H1 (cell line): ENCODE results near the gene NME4. TPM values are rescaled to one million over a fixed set of nuclear protein-coding genes. Genes with fewer than 3 reads are reported as not detected.

Experiments
- CTCF ChIA-PET: fragments of 300-600 bp; sonication (Branson Sonifier 250); formaldehyde crosslinking; loops from one replicate; lab custom pipeline; 2021; ENCODE audit not compliant: partially characterized antibody; lab: Charles Lee
- POLR2A ChIA-PET: fragments of 300-600 bp; sonication (Branson Sonifier 250); formaldehyde crosslinking; loops from one replicate; lab custom pipeline; 2021; ENCODE audit warnings: inconsistent platforms; ENCODE audit not compliant: partially characterized antibody; lab: Charles Lee
- DNase-seq, 2 experiments: peaks; one replicate each; pipeline versions ENCODE4 v3.0.0 to v3.0.0-alpha.2; 2010 to 2022; ENCODE audit warnings: low spot score in 2 of 2, low read depth in 1 of 2, mixed read lengths in 1 of 2
- FAIRE-seq: peaks from 2 replicates; lab custom pipeline; 2011; peaks lifted over from hg19 to GRCh38; lab: Jason Lieb, UNC
- H2AFZ ChIP-seq: 2 replicates; pipeline ENCODE4 v1.8.1; 2012; ENCODE audit warnings: low read length, inconsistent platforms
- H2AK5ac ChIP-seq: 2 replicates; pipeline ENCODE4 v1.6.1; 2013; ENCODE audit warnings: low read depth, low read length
- H2BK120ac ChIP-seq: replicated peaks from 2 replicates; pipeline ENCODE3; 2013; ENCODE audit warnings: low read depth, low read length, inconsistent platforms
- H2BK12ac ChIP-seq: 2 replicates; pipeline ENCODE4 v1.6.1; 2013; ENCODE audit warnings: low read depth, low read length
- H2BK15ac ChIP-seq: 2 replicates; pipeline ENCODE4 v1.6.1; 2013; ENCODE audit warnings: low read length
- H2BK20ac ChIP-seq: 2 replicates; pipeline ENCODE4 v1.6.1; 2013; ENCODE audit warnings: low read length
- H2BK5ac ChIP-seq: 2 replicates; pipeline ENCODE4 v1.6.1; 2013; ENCODE audit warnings: low read depth, low read length
- H3K14ac ChIP-seq: 2 replicates; pipeline ENCODE4 v1.6.1; 2013; ENCODE audit warnings: inconsistent platforms; ENCODE audit not compliant: insufficient read length
- H3K18ac ChIP-seq: 2 replicates; pipeline ENCODE4 v1.6.1; 2013; ENCODE audit warnings: low read length; ENCODE audit errors: extremely low read depth
- H3K23ac ChIP-seq: 2 replicates; pipeline ENCODE4 v1.6.1; 2013; ENCODE audit warnings: inconsistent platforms; ENCODE audit not compliant: insufficient read length
- H3K23me2 ChIP-seq: 2 replicates; pipeline ENCODE4 v1.6.1; 2013; ENCODE audit warnings: low read depth, low read length
- H3K27ac ChIP-seq: 2 replicates; pipeline ENCODE4 v1.6.1; 2011; ENCODE audit warnings: low read depth, low read length, inconsistent platforms
- H3K27me3 ChIP-seq, 4 experiments: replicated peaks in 1 of 4; 1 replicate in 1 of 4; 2 replicates in 3 of 4; pipeline versions ENCODE4 v1.6.1 to v1.8.1; 2011 to 2013; ENCODE audit warnings: low read length in 3 of 4, mild to moderate bottlenecking in 3 of 4, inconsistent platforms in 2 of 4, mixed read lengths in 2 of 4, moderate library complexity in 1 of 4; ENCODE audit not compliant: control insufficient read depth in 3 of 4, insufficient read depth in 3 of 4; ENCODE audit errors: extremely low read depth in 1 of 4
- H3K36me3 ChIP-seq, 4 experiments: 2 replicates each; pipeline versions ENCODE4 v1.6.1 to v1.8.1; 2011 to 2013; ENCODE audit warnings: mild to moderate bottlenecking in 4 of 4, low read length in 3 of 4, moderate library complexity in 2 of 4, control low read depth in 1 of 4, inconsistent platforms in 1 of 4; ENCODE audit not compliant: insufficient read depth in 4 of 4, control insufficient read depth in 2 of 4
- H3K4ac ChIP-seq: replicated peaks from 2 replicates; pipeline ENCODE3; 2013; ENCODE audit warnings: low read length, low read depth, mixed read lengths, inconsistent platforms; ENCODE audit not compliant: insufficient read length
- H3K4me1 ChIP-seq, 4 experiments: replicated peaks in 1 of 4; 1 replicate in 1 of 4; 2 replicates in 3 of 4; pipeline versions ENCODE4 v1.6.1 to v1.8.1; 2011 to 2013; ENCODE audit warnings: low read length in 3 of 4, inconsistent platforms in 2 of 4, mixed read lengths in 1 of 4; ENCODE audit not compliant: insufficient read depth in 4 of 4, control insufficient read depth in 3 of 4
- H3K4me2 ChIP-seq, 2 experiments: 2 replicates each; pipeline versions ENCODE4 v1.6.1 to v1.8.1; 2011 to 2013; ENCODE audit warnings: low read depth in 2 of 2, low read length in 2 of 2, control low read depth in 1 of 2, inconsistent platforms in 1 of 2, mild to moderate bottlenecking in 1 of 2; ENCODE audit not compliant: insufficient read depth in 1 of 2
- H3K4me3 ChIP-seq, 4 experiments: fragments of 200-600, 300-600 bp in 1 of 4; sonication (generic), shearing (Covaris generic), sonication (Bioruptor Twin) in 1 of 4; 2 replicates each; pipeline versions ENCODE4 v1.5.1 to v1.8.1; 2011 to 2016; ENCODE audit warnings: low read length in 4 of 4, low read depth in 3 of 4, control low read depth in 2 of 4, inconsistent platforms in 2 of 4, mild to moderate bottlenecking in 2 of 4, mixed read lengths in 1 of 4, moderate library complexity in 1 of 4; ENCODE audit not compliant: insufficient read depth in 2 of 4; ENCODE audit errors: extremely low read depth in 1 of 4
- H3K56ac ChIP-seq: replicated peaks from 2 replicates; pipeline ENCODE3; 2013; ENCODE audit warnings: low read depth, mild to moderate bottlenecking, mixed read lengths, low read length, inconsistent platforms; ENCODE audit not compliant: insufficient read length
- H3K79me1 ChIP-seq: 2 replicates; pipeline ENCODE4 v1.6.1; 2013; ENCODE audit warnings: low read depth, low read length, control low read depth
- H3K79me2 ChIP-seq, 2 experiments: 2 replicates each; pipeline versions ENCODE4 v1.6.1 to v1.8.1; 2012 to 2013; ENCODE audit warnings: low read length in 2 of 2, mild to moderate bottlenecking in 2 of 2, inconsistent platforms in 1 of 2; ENCODE audit not compliant: insufficient read depth in 2 of 2, control insufficient read depth in 1 of 2
- H3K9ac ChIP-seq, 4 experiments: replicated peaks in 1 of 4; 1 replicate in 1 of 4; 2 replicates in 3 of 4; pipeline versions ENCODE4 v1.6.1 to v1.8.1; 2011 to 2013; ENCODE audit warnings: low read depth in 3 of 4, low read length in 3 of 4, control low read depth in 2 of 4, mild to moderate bottlenecking in 2 of 4, moderate library complexity in 2 of 4, inconsistent platforms in 1 of 4; ENCODE audit errors: extremely low read depth in 1 of 4
- H3K9me3 ChIP-seq, 2 experiments: 2 replicates each; pipeline versions ENCODE4 v1.6.1 to v1.8.1; 2012 to 2013; ENCODE audit warnings: mild to moderate bottlenecking in 2 of 2, moderate library complexity in 2 of 2, control low read depth in 1 of 2, inconsistent platforms in 1 of 2, low read depth in 1 of 2, low read length in 1 of 2, mixed read lengths in 1 of 2; ENCODE audit not compliant: insufficient read depth in 2 of 2
- H4K20me1 ChIP-seq, 2 experiments: replicated peaks in 1 of 2; 2 replicates each; pipeline versions ENCODE3 to v1.8.1; 2011 to 2013; ENCODE audit warnings: inconsistent platforms in 2 of 2, low read length in 2 of 2, mild to moderate bottlenecking in 1 of 2; ENCODE audit not compliant: insufficient read depth in 2 of 2, control insufficient read depth in 1 of 2
- H4K5ac ChIP-seq: 2 replicates; pipeline ENCODE4 v1.6.1; 2013; ENCODE audit warnings: low read length, low read depth, mixed read lengths, inconsistent platforms; ENCODE audit not compliant: insufficient read length
- H4K8ac ChIP-seq: 2 replicates; pipeline ENCODE4 v1.8.0; 2013; ENCODE audit warnings: mild to moderate bottlenecking, moderate library complexity, low read length, inconsistent platforms; ENCODE audit not compliant: insufficient read depth; ENCODE audit errors: extremely low read depth
- H4K91ac ChIP-seq: replicated peaks from 2 replicates; pipeline ENCODE3; 2013; ENCODE audit warnings: low read length, mixed read lengths, inconsistent platforms; ENCODE audit not compliant: insufficient read length
- E2F6 ChIP-seq: IDR thresholded peaks from 2 replicates; pipeline ENCODE4 v1.6.1; 2012; ENCODE audit warnings: inconsistent platforms
- EGR1 ChIP-seq: IDR thresholded peaks from 2 replicates; pipeline ENCODE4 v1.6.1; 2011; ENCODE audit warnings: low read depth, low read length, borderline replicate concordance
- EZH2 ChIP-seq: fragments of 200-600 bp; sonication (generic); IDR thresholded peaks from 2 replicates; pipeline ENCODE4 v1.7.1; 2012; ENCODE audit warnings: low read depth, mild to moderate bottlenecking, moderate library complexity, low read length, inconsistent platforms; ENCODE audit not compliant: severe bottlenecking
- SP1 ChIP-seq: IDR thresholded peaks from 2 replicates; pipeline ENCODE4 v1.6.1; 2011; ENCODE audit warnings: low read depth, low read length
- WGBS, 2 experiments: shearing (Covaris generic) in 1 of 2; methylation state at CpG; one replicate each; pipeline versions ENCODE4 v1.1.6 to v1.1.7; 2013 to 2015; ENCODE audit warnings: low lambda C conversion rate in 2 of 2, mixed read lengths in 2 of 2, inconsistent platforms in 1 of 2, low coverage in 1 of 2, missing lambda C conversion rate in 1 of 2; ENCODE audit not compliant: insufficient replicate concordance in 2 of 2, insufficient coverage in 1 of 2, insufficient read length in 1 of 2; ENCODE audit errors: extremely low coverage in 1 of 2, missing lambda C conversion rate in 1 of 2; 5-methylcytosine and 5-hydroxymethylcytosine counted together
- polyA plus RNA-seq, 7 experiments: library from polyadenylated mRNA; depleted of rRNA in 3 of 7; stranded (reverse) in 5 of 7; unstranded in 2 of 7; fragments of >200 nt in 5 of 7; fragments of 200-250 nt in 2 of 7; gene quantifications; 1 replicate in 5 of 7; 2 replicates in 1 of 7; 4 replicates in 1 of 7; pipeline versions ENCODE4 v1.2.1 to v1.2.3, GENCODE V29; 2011 to 2013; ENCODE audit warnings: missing spikeins in 2 of 7, mixed read lengths in 2 of 7
- total RNA-seq: library from RNA; stranded (reverse); fragmentation: NEBNext Ultra II Directional; extraction: Animal tissue kit (Norgen Biotek cat#: 25700); gene quantifications from 2 replicates; pipeline ENCODE4 v1.2.1, GENCODE V29; 2021
- TF ChIP-seq, protein P1 (sequence below), 3 experiments: IDR thresholded peaks; 1 replicate in 2 of 3; 2 replicates in 1 of 3; pipeline versions ENCODE4 v1.5.1 to v1.6.1; 2011; ENCODE audit warnings: low read length in 3 of 3, mild to moderate bottlenecking in 3 of 3, inconsistent platforms in 2 of 3, low read depth in 1 of 3, moderate library complexity in 1 of 3; ENCODE audit not compliant: insufficient read depth in 1 of 3; ENCODE audit errors: control extremely low read depth in 1 of 3
- TF ChIP-seq, protein P2 (sequence below): IDR thresholded peaks from 2 replicates; pipeline ENCODE4 v1.6.1; 2012; ENCODE audit warnings: inconsistent platforms

The NME4 gene
- total and polyA plus RNA-seq, 2 of the 8 experiments (the other 6 are each of a cell fraction or from before 2014, with no cell fraction given): 408 to 863 TPM

DNA sequence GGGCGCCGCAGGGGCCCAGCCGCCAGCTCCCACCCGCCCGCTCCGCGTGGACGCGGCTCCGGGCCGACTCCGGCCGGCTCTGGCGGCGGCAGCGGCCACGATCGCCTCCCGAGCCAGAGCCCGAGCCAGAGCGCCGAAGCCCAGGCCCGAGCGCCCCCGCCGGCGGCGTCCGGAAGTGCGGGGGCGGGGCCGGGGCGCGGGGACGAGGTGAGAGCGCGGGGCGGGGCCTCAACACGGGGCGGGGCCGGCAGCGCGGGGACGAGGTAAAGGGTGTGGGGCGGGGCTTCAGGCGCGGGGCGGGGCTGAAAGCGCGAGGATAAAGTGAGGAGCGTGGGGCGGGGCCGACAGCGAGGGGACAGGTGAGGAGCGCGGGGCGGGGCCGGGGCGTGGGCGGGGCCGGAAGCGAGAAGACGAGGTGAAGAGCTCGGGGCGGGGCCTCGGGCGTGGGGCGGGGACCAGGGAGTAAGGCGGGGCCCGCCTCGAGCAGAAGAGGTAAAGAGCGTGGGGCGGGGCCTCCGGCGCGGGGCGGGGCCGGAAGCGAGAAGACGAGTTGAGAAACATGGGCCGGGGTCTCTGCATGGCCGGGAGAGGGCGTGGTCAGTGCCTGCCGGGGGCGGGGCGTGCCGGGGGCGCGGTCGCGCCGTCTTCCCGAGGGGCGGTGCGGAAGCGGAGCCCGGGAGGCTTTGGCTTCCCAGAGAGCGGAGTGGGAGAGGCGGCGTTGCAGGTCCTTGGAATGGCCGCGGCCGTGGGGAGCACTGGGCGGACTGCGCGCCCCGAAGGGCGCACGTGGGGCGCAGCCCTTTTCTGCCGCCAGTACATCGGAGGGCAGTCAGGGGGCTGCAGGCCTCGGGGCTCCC is 44.2 kb upstream of the NME4 start, which contains the start of gene AXIN1:
AXIN1 (minus strand) TSS at position 177 of the 857 bp plus-strand sequence. CDS start 5,698 bp downstream, outside the sequence.
- peak within 1 kb of the TSS; percentile 45 to 95 (median 60) for H3K9ac ChIP-seq
- H2BK12ac ChIP-seq: peak within 1 kb of the TSS; percentile 39; the same call in 1 of the 2 replicates
- peak within 1 kb of the TSS; percentile 68 for H4K8ac ChIP-seq
- peak within 1 kb of the TSS; percentile 63 to 89 (median 74) for H3K4me3 ChIP-seq
- H4K5ac ChIP-seq: no peak within 1 kb of the TSS
- H3K79me2 ChIP-seq: peaks cover 5 to 38% of the 10 kb centered on the region in 2 experiments; a peak in 3 of 4 replicates
- FAIRE-seq: no peak
- H2BK15ac ChIP-seq: no peak within 1 kb of the TSS
- H2AFZ ChIP-seq: no peak within 1 kb of the TSS
- H2BK20ac ChIP-seq: no peak within 1 kb of the TSS
- 12% methylated on average over 5 of the region's 113 CpGs; no CpG with 5 or more reads in 1 of the 2 experiments for WGBS, 2 experiments
- ChIA-PET POLR2A (interaction anchor here (0.9 to 2.7 kb wide), 5 partner anchors 9 to 123 kb away, joined by 3 to 12 read pairs (median 5); partner anchors contain the start of gene LUC7L), CTCF (interaction anchor here (0.6 to 2.0 kb wide), 6 partner anchors 13 to 247 kb away, joined by 3 to 9 read pairs (median 5); partner anchors contain the start of gene FAM234A)
- no peak within 1 kb of the TSS for H3K56ac ChIP-seq
- H3K27me3 ChIP-seq: no peaks in the 10 kb centered on the region
- no peak within 1 kb of the TSS for H2BK120ac ChIP-seq
- H3K36me3 ChIP-seq: 0 out of 8 replicates have a peak, but pooled peaks cover 0 to 3% (median 0%) of the 10 kb centered on the region in 4 experiments
- H3K23ac ChIP-seq: no peak within 1 kb of the TSS
- peaks cover 7% of the 10 kb centered on the region; the same call in 1 of the 2 replicates for H3K23me2 ChIP-seq
- no peak within 1 kb of the TSS for H4K91ac ChIP-seq
- peaks cover 18% of the 10 kb centered on the region for H3K79me1 ChIP-seq
- H3K18ac ChIP-seq: no peak within 1 kb of the TSS; the same call in 1 of the 2 replicates
- peaks cover 0 to 4% (median 2%) of the 10 kb centered on the region in 4 experiments; a peak in 4 of 7 replicates for H3K4me1 ChIP-seq
- DNase-seq: peak; percentile 94 to 100
- peak within 1 kb of the TSS; percentile 78 for H3K4ac ChIP-seq
- H2BK5ac ChIP-seq: peak within 1 kb of the TSS; percentile 44; the same call in 1 of the 2 replicates
- H4K20me1 ChIP-seq: peaks cover 8 to 14% of the 10 kb centered on the region in 2 experiments
- no peak within 1 kb of the TSS for H3K14ac ChIP-seq
- H3K9me3 ChIP-seq: no peaks in the 10 kb centered on the region
- H3K27ac ChIP-seq: no peak within 1 kb of the TSS
- H3K4me2 ChIP-seq: peak within 1 kb of the TSS; percentile 88 to 91
- H2AK5ac ChIP-seq: no peak within 1 kb of the TSS
- TF ChIP-seq EGR1 (peak; percentile 60; the same call in 1 of the 2 replicates), E2F6 (peak; percentile 27; the same call in 1 of the 2 replicates), EZH2 (no peak), SP1 (peak; percentile 53; the same call in 1 of the 2 replicates)
- TF ChIP-seq, protein P1, sequence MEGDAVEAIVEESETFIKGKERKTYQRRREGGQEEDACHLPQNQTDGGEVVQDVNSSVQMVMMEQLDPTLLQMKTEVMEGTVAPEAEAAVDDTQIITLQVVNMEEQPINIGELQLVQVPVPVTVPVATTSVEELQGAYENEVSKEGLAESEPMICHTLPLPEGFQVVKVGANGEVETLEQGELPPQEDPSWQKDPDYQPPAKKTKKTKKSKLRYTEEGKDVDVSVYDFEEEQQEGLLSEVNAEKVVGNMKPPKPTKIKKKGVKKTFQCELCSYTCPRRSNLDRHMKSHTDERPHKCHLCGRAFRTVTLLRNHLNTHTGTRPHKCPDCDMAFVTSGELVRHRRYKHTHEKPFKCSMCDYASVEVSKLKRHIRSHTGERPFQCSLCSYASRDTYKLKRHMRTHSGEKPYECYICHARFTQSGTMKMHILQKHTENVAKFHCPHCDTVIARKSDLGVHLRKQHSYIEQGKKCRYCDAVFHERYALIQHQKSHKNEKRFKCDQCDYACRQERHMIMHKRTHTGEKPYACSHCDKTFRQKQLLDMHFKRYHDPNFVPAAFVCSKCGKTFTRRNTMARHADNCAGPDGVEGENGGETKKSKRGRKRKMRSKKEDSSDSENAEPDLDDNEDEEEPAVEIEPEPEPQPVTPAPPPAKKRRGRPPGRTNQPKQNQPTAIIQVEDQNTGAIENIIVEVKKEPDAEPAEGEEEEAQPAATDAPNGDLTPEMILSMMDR (IDR thresholded peaks at IDR 0.05; ENCODE audit: control extremely low read depth in 1 of 3, insufficient read depth in 1 of 3, low read depth in 1 of 3, low read length in 3 of 3): peak; percentile 44 to 64 (median 51)
- TF ChIP-seq, protein P2, sequence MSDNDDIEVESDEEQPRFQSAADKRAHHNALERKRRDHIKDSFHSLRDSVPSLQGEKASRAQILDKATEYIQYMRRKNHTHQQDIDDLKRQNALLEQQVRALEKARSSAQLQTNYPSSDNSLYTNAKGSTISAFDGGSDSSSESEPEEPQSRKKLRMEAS: peak; percentile 26; the same call in 1 of the 2 replicates
